WTC11 (cell line): Measurements from ENCODE around the gene ENG. TPM values are rescaled to one million over a fixed set of nuclear protein-coding genes. Genes with fewer than 3 reads are reported as not detected.

Experiments used
- ATAC-seq: fragments of 200-7000 bp; cut with Tn5 transposase; 2 replicates; pipeline ENCODE4 v1.10.0; 2021; ENCODE audit warnings: mild to moderate bottlenecking, moderate library complexity
- CTCF ChIA-PET: fragments of 300-600 bp; sonication (Branson Sonifier 250); formaldehyde crosslinking; loops from one replicate; lab custom pipeline; 2021; ENCODE audit warnings: antibody characterized with exemption; lab: Charles Lee
- POLR2A ChIA-PET: fragments of 350-600 bp; sonication (Branson Sonifier 250); formaldehyde crosslinking; loops from one replicate; lab custom pipeline; 2021; ENCODE audit warnings: antibody characterized with exemption; lab: Charles Lee
- DNase-seq: peaks from one replicate; pipeline ENCODE4 v3.0.0; 2021; ENCODE audit warnings: low spot score
- H3K27ac Mint-ChIP-seq: 2 replicates; pipeline ENCODE4 v1.8.0; 2021; ENCODE audit warnings: mixed read lengths
- H3K27me3 Mint-ChIP-seq: 2 replicates; pipeline ENCODE4 v1.8.0; 2021; ENCODE audit warnings: low read depth, mild to moderate bottlenecking, moderate library complexity, mixed read lengths
- H3K36me3 Mint-ChIP-seq: 2 replicates; pipeline ENCODE4 v1.8.0; 2021; ENCODE audit warnings: mixed read lengths
- H3K4me1 Mint-ChIP-seq: 2 replicates; pipeline ENCODE4 v1.8.0; 2022; ENCODE audit warnings: mixed read lengths
- H3K4me3 Mint-ChIP-seq: 2 replicates; pipeline ENCODE4 v1.8.0; 2021; ENCODE audit warnings: mild to moderate bottlenecking, moderate library complexity, mixed read lengths
- H3K9me3 Mint-ChIP-seq: 2 replicates; pipeline ENCODE4 v1.8.0; 2021; ENCODE audit warnings: mixed read lengths
- ATF2 ChIP-seq: sonication (generic); formaldehyde crosslinking; IDR thresholded peaks from 2 replicates; pipeline ENCODE4 v1.8.1; 2022; ENCODE audit warnings: low read depth, missing genetic modification reagents, borderline replicate concordance
- CTCF ChIP-seq: fragments of 200-600 bp; IDR thresholded peaks from 2 replicates; pipeline ENCODE4 v1.8.0; 2022; ENCODE audit warnings: antibody characterized with exemption
- E2F1 ChIP-seq: sonication (generic); formaldehyde crosslinking; IDR thresholded peaks from 2 replicates; pipeline ENCODE4 v1.8.0; 2022; ENCODE audit warnings: mild to moderate bottlenecking, missing genetic modification reagents
- FOXK1 ChIP-seq: sonication (generic); formaldehyde crosslinking; IDR thresholded peaks from 2 replicates; pipeline ENCODE4 v1.8.0; 2022; ENCODE audit warnings: mild to moderate bottlenecking, moderate library complexity, missing genetic modification reagents
- FOXP1 ChIP-seq: sonication (generic); formaldehyde crosslinking; IDR thresholded peaks from 2 replicates; pipeline ENCODE4 v1.8.0; 2022; ENCODE audit warnings: missing genetic modification reagents, mild to moderate bottlenecking, moderate library complexity, borderline replicate concordance
- GABPB1 ChIP-seq: sonication (generic); formaldehyde crosslinking; IDR thresholded peaks from 2 replicates; pipeline ENCODE4 v1.8.1; 2023; ENCODE audit warnings: mild to moderate bottlenecking, missing genetic modification reagents
- GRHL2 ChIP-seq: fragments of 250-450 bp; sonication (Bioruptor Pico); IDR thresholded peaks from 2 replicates; pipeline ENCODE4 v1.8.0; 2022; ENCODE audit warnings: mild to moderate bottlenecking, moderate library complexity; ENCODE audit not compliant: insufficient replicate concordance, severe bottlenecking
- JAZF1 ChIP-seq: fragments of 250-450 bp; sonication (Bioruptor Pico); IDR thresholded peaks from 2 replicates; pipeline ENCODE4 v1.9.0; 2021; ENCODE audit warnings: moderate library complexity, mild to moderate bottlenecking, inconsistent platforms
- MXD4 ChIP-seq: fragments of 250-450 bp; sonication (Bioruptor Pico); IDR thresholded peaks from 2 replicates; pipeline ENCODE4 v1.8.0; 2021; ENCODE audit warnings: mild to moderate bottlenecking, moderate library complexity, borderline replicate concordance
- NFYB ChIP-seq: sonication (generic); formaldehyde crosslinking; conservative IDR thresholded peaks from 2 replicates; pipeline ENCODE4 v1.8.0; 2022; ENCODE audit warnings: low read depth, missing genetic modification reagents
- NR3C1 ChIP-seq: sonication (generic); formaldehyde crosslinking; conservative IDR thresholded peaks from 2 replicates; pipeline ENCODE4 v1.8.1; 2023; ENCODE audit warnings: low read depth, mild to moderate bottlenecking, missing genetic modification reagents
- PREB ChIP-seq: sonication (generic); formaldehyde crosslinking; IDR thresholded peaks from 2 replicates; pipeline ENCODE4 v1.8.1; 2022; ENCODE audit warnings: mild to moderate bottlenecking, missing genetic modification reagents, moderate library complexity, borderline replicate concordance
- RELA ChIP-seq: sonication (generic); formaldehyde crosslinking; IDR thresholded peaks from 2 replicates; pipeline ENCODE4 v1.8.1; 2022; ENCODE audit warnings: missing genetic modification reagents, mild to moderate bottlenecking, borderline replicate concordance
- SOX15 ChIP-seq: fragments of 250-450 bp; sonication (Bioruptor Pico); IDR thresholded peaks from 2 replicates; pipeline ENCODE4 v1.9.0; 2021; ENCODE audit warnings: mild to moderate bottlenecking
- TEAD1 ChIP-seq: sonication (generic); formaldehyde crosslinking; IDR thresholded peaks from 2 replicates; pipeline ENCODE4 v1.8.0; 2022; ENCODE audit warnings: mild to moderate bottlenecking, missing genetic modification reagents
- TEAD4 ChIP-seq: sonication (generic); formaldehyde crosslinking; IDR thresholded peaks from 2 replicates; pipeline ENCODE4 v1.8.0; 2022; ENCODE audit warnings: mild to moderate bottlenecking, missing genetic modification reagents
- USF1 ChIP-seq: sonication (generic); formaldehyde crosslinking; IDR thresholded peaks from 2 replicates; pipeline ENCODE4 v1.8.0; 2022; ENCODE audit warnings: mild to moderate bottlenecking, missing genetic modification reagents
- ZBTB43 ChIP-seq: sonication (generic); formaldehyde crosslinking; IDR thresholded peaks from 2 replicates; pipeline ENCODE4 v1.8.1; 2023; ENCODE audit warnings: mild to moderate bottlenecking, missing genetic modification reagents
- ZMAT4 ChIP-seq: fragments of 250-450 bp; sonication (Bioruptor Pico); IDR thresholded peaks from 2 replicates; pipeline ENCODE4 v1.9.0; 2021; ENCODE audit warnings: mild to moderate bottlenecking
- ZNF263 ChIP-seq: sonication (generic); formaldehyde crosslinking; IDR thresholded peaks from 2 replicates; pipeline ENCODE4 v1.8.1; 2022; ENCODE audit warnings: low read depth, mild to moderate bottlenecking, moderate library complexity, missing genetic modification reagents
- total RNA-seq: library from RNA; stranded (reverse); gene quantifications from 3 replicates; pipeline ENCODE4 v1.2.3, GENCODE V29; 2021

Gene ENG
- total RNA-seq, 1 experiment from 2014 or later, result 4.4 TPM

GRCh38 chr9:127835991-127836516, 18.4 kb downstream of the ENG start:
- Mint-ChIP-seq H3K27me3 (no peaks in the 10 kb centered on the region), H3K4me1 (peaks cover 5% of the 10 kb centered on the region), H3K27ac (no peak overlapping the region), H3K9me3 (no peaks in the 10 kb centered on the region), H3K4me3 (no peak overlapping the region), H3K36me3 (no peaks in the 10 kb centered on the region)
- TF ChIP-seq RELA (CRISPR knock-in tag) (no peak), FOXP1 (no peak), NR3C1 (CRISPR knock-in tag) (no peak)
- CTCF ChIA-PET, result interaction anchor here (0.7 to 1.9 kb wide), 3 partner anchors 10 to 101 kb away, joined by 3 to 6 read pairs (median 6); partner anchors contain the start of gene TOR2A
- ATAC-seq, result no peak
- DNase-seq, result no peak
- POLR2A ChIA-PET, result no interaction called here

GRCh38 chr9:127833555-127833954, 20.9 kb downstream of the ENG start:
- Mint-ChIP-seq H3K4me1 (peaks cover 10% of the 10 kb centered on the region), H3K36me3 (peaks cover 4% of the 10 kb centered on the region; the same call in 1 of the 2 replicates), H3K27ac (no peak overlapping the region), H3K9me3 (no peaks in the 10 kb centered on the region), H3K4me3 (no peak overlapping the region), H3K27me3 (peaks cover 2% of the 10 kb centered on the region; the same call in 1 of the 2 replicates)
- ATAC-seq, result no peak
- DNase-seq, result no peak
- ChIA-PET CTCF (interaction anchor here (0.6 to 0.7 kb wide), 3 partner anchors 35 to 315 kb away, joined by 4 to 7 read pairs (median 5); no protein-coding TSS in a partner anchor), POLR2A (interaction anchor here (0.7 kb wide), 2 partner anchors 36 to 487 kb away, joined by 7 to 10 read pairs; no protein-coding TSS in a partner anchor)
- no peak for TF ChIP-seq USF1
- TF ChIP-seq E2F1, result no peak
- TF ChIP-seq GABPB1 (CRISPR knock-in tag), result no peak
- no peak for TF ChIP-seq FOXK1 (CRISPR knock-in tag)
- no peak for TF ChIP-seq TEAD4 (CRISPR knock-in tag)
- no peak for TF ChIP-seq JAZF1 (CRISPR knock-in tag)
- no peak for TF ChIP-seq ATF2 (CRISPR knock-in tag)
- no peak for TF ChIP-seq CTCF
- no peak for TF ChIP-seq PREB (CRISPR knock-in tag)
- no peak for TF ChIP-seq SOX15 (CRISPR knock-in tag)
- no peak for TF ChIP-seq ZNF263 (CRISPR knock-in tag)
- TF ChIP-seq NFYB (CRISPR knock-in tag), result no peak
- no peak for TF ChIP-seq MXD4 (CRISPR knock-in tag)
- no peak for TF ChIP-seq ZBTB43 (CRISPR knock-in tag)
- no peak for TF ChIP-seq TEAD1 (CRISPR knock-in tag)
- no peak for TF ChIP-seq ZMAT4 (CRISPR knock-in tag)
- no peak for TF ChIP-seq GRHL2
